WI38 (cell line): ENCODE data around the gene PSMD11.

ENCODE experiments used
- H3K4me3 ChIP-seq: 2 replicates; pipeline ENCODE4 v1.5.1; 2011; ENCODE audit warnings: low read depth, mild to moderate bottlenecking, control low read depth, low read length
- CTCF ChIP-seq: IDR thresholded peaks from 2 replicates; pipeline ENCODE4 v1.5.1; 2012; ENCODE audit warnings: low read depth, mild to moderate bottlenecking, control low read depth, low read length

Gene PSMD11

GRCh38 chr17:32490101-32490482 lies 45.8 kb downstream of the PSMD11 start:
- H3K4me3 ChIP-seq: no peak overlapping the region
- TF ChIP-seq CTCF: no peak

- H3K4me3 ChIP-seq: no peak overlapping the region
- no peak for TF ChIP-seq CTCF
Measured at GRCh38 chr17:32491371-32492263, 47.3 kb downstream of the PSMD11 start.

GRCh38 chr17:32492264-32492589 lies 47.9 kb downstream of the PSMD11 start:
- no peak for TF ChIP-seq CTCF
- H3K4me3 ChIP-seq: no peak overlapping the region

GRCh38 chr17:32492648-32493289 lies 48.5 kb downstream of the PSMD11 start:
- no peak overlapping the region for H3K4me3 ChIP-seq
- TF ChIP-seq CTCF: no peak

- H3K4me3 ChIP-seq: no peak overlapping the region
- TF ChIP-seq CTCF: no peak
Measured at GRCh38 chr17:32493571-32493970, 49.3 kb downstream of the PSMD11 start.

- no peak for TF ChIP-seq CTCF
- H3K4me3 ChIP-seq: no peak overlapping the region
Measured at GRCh38 chr17:32493976-32494513, 49.7 kb downstream of the PSMD11 start.
